Tibial nerve (tissue), 4 donors: ENCODE data around the gene MBTPS2. TPM values are rescaled to one million over a fixed set of nuclear protein-coding genes. Genes with fewer than 3 reads are reported as not detected.
"Not testable (repeated sequence)": the region's sequence is repeated elsewhere in the genome, so short reads cannot be mapped to it uniquely, and the experiment has no call there.

ENCODE experiments used
- DNase-seq, 2 donors: peaks; one replicate each; pipeline ENCODE4 v3.0.0-alpha.2; 2019; ENCODE audit warnings: low spot score in 2 of 2
- H3K27ac ChIP-seq, 4 donors: fragments of 200-600 bp; sonication (generic) in 3 of 4; one replicate each; pipeline ENCODE4 v1.5.1; 2017 to 2019; ENCODE audit warnings: mild to moderate bottlenecking in 1 of 4
- H3K27me3 ChIP-seq, 2 donors: fragments of 200-600 bp; sonication (generic) in 1 of 2; one replicate each; pipeline versions ENCODE4 v1.5.1 to v1.6.0; 2017 to 2019
- H3K36me3 ChIP-seq, 3 donors: fragments of 200-600 bp; sonication (generic); one replicate each; pipeline ENCODE4 v1.5.1; 2018 to 2019
- H3K4me1 ChIP-seq, 4 donors: fragments of 200-600 bp; sonication (generic) in 3 of 4; one replicate each; pipeline ENCODE4 v1.5.1; 2017 to 2019
- H3K4me3 ChIP-seq, 4 donors: fragments of 200-600 bp; sonication (generic) in 3 of 4; one replicate each; pipeline ENCODE4 v1.5.1; 2017 to 2019; ENCODE audit warnings: mild to moderate bottlenecking in 1 of 4, moderate library complexity in 1 of 4
- H3K9me3 ChIP-seq, 4 donors: fragments of 200-600 bp; sonication (generic) in 3 of 4; one replicate each; pipeline ENCODE4 v1.5.1; 2017 to 2019
- CTCF ChIP-seq, 5 experiments: fragments of 200-600 bp in 3 of 5; fragments of 450-650 bp in 2 of 5; sonication (generic) in 3 of 5; IDR thresholded peaks; one replicate each; pipeline ENCODE4 v1.5.1; 2016 to 2019; ENCODE audit warnings: antibody characterized with exemption in 5 of 5, mild to moderate bottlenecking in 3 of 5, moderate library complexity in 2 of 5
- EP300 ChIP-seq, 2 donors: sonication (generic); formaldehyde crosslinking; IDR thresholded peaks; one replicate each; pipeline ENCODE4 v1.6.1; 2017; ENCODE audit warnings: antibody characterized with exemption in 2 of 2, mild to moderate bottlenecking in 1 of 2
- POLR2A ChIP-seq, 2 donors: fragments of 450-650 bp; IDR thresholded peaks; one replicate each; pipeline ENCODE4 v1.6.1; 2017; ENCODE audit warnings: antibody characterized with exemption in 2 of 2, mild to moderate bottlenecking in 2 of 2, moderate library complexity in 2 of 2
- WGBS, 2 donors: methylation state at CpG; one replicate each; pipeline ENCODE4 v1.1.5; 2018; 5-methylcytosine and 5-hydroxymethylcytosine counted together
- total RNA-seq, 4 donors: library from RNA; depleted of rRNA; stranded (reverse); fragments of >200 nt; gene quantifications; one replicate each; pipeline ENCODE4 v1.1.0, GENCODE V29; 2016

Gene MBTPS2
- total RNA-seq, 4 donors from 2014 or later = 9.0 to 16.2 (median 12.4) TPM

GRCh38 chrX:21865436-21865835, 26.0 kb downstream of the MBTPS2 start:
- Histone ChIP-seq H3K9me3 (no peaks in the 10 kb centered on the region), H3K4me1 (no peaks in the 10 kb centered on the region), H3K36me3 (no peaks in the 10 kb centered on the region), H3K27me3 (no peaks in the 10 kb centered on the region), H3K27ac (no peak overlapping the region), H3K4me3 (no peak overlapping the region)
- DNase-seq = no peak
- TF ChIP-seq EP300 (IDR thresholded peaks at IDR 0.05) = no peak
- TF ChIP-seq CTCF (IDR thresholded peaks at IDR 0.05) = no peak
- no peak for TF ChIP-seq POLR2A (IDR thresholded peaks at IDR 0.05)

- 32 to 53% methylated on average over 1 of the region's 1 CpG for WGBS, 2 donors
- Histone ChIP-seq H3K9me3 (no peaks in the 10 kb centered on the region), H3K4me3 (no peak overlapping the region), H3K4me1 (no peaks in the 10 kb centered on the region), H3K36me3 (no peaks in the 10 kb centered on the region), H3K27me3 (peaks cover 0 to 4% of the 10 kb centered on the region in 2 donors), H3K27ac (no peak overlapping the region)
- no peak for DNase-seq
- no peak for TF ChIP-seq POLR2A (IDR thresholded peaks at IDR 0.05)
- TF ChIP-seq EP300 (IDR thresholded peaks at IDR 0.05) = no peak
- no peak for TF ChIP-seq CTCF (IDR thresholded peaks at IDR 0.05)
Observed at GRCh38 chrX:21870494-21870893, 31.1 kb downstream of the MBTPS2 start.

- Histone ChIP-seq H3K4me1 (no peaks in the 10 kb centered on the region), H3K9me3 (no peaks in the 10 kb centered on the region), H3K27me3 (peaks cover 0 to 4% of the 10 kb centered on the region in 2 donors), H3K36me3 (no peaks in the 10 kb centered on the region), H3K4me3 (no peak overlapping the region), H3K27ac (no peak overlapping the region)
- TF ChIP-seq EP300 (IDR thresholded peaks at IDR 0.05) = no peak
- no peak for TF ChIP-seq CTCF (IDR thresholded peaks at IDR 0.05)
- TF ChIP-seq POLR2A (IDR thresholded peaks at IDR 0.05) = no peak
- 57 to 60% methylated on average over 4 of the region's 4 CpGs for WGBS, 2 donors
- DNase-seq = no peak
Observed at GRCh38 chrX:21873063-21873775, 33.8 kb downstream of the MBTPS2 start.

- not testable (repeated sequence) for H3K27ac ChIP-seq, H3K4me3 ChIP-seq, H3K9me3 ChIP-seq, DNase-seq, H3K36me3 ChIP-seq, H3K4me1 ChIP-seq, H3K27me3 ChIP-seq
- 67 to 75% methylated on average over 3 of the region's 3 CpGs for WGBS, 2 donors
Observed at GRCh38 chrX:21874182-21874581, 34.8 kb downstream of the MBTPS2 start.

- no peak overlapping the region for H3K4me3 ChIP-seq
- TF ChIP-seq CTCF (IDR thresholded peaks at IDR 0.05) (no peak), POLR2A (IDR thresholded peaks at IDR 0.05) (no peak), EP300 (IDR thresholded peaks at IDR 0.05) (no peak)
- DNase-seq = no peak
- peaks cover 0 to 6% (median 0%) of the 10 kb centered on the region in 3 donors for H3K36me3 ChIP-seq
- H3K9me3 ChIP-seq = no peaks in the 10 kb centered on the region
- WGBS, 2 donors = 48 to 70% methylated on average over 1 of the region's 1 CpG
- no peak overlapping the region for H3K27ac ChIP-seq
- H3K4me1 ChIP-seq = no peaks in the 10 kb centered on the region
- H3K27me3 ChIP-seq = peaks cover 0 to 4% of the 10 kb centered on the region in 2 donors
Observed at GRCh38 chrX:21875013-21875412, 35.6 kb downstream of the MBTPS2 start.
